ENCODE measurements around the gene UNCX. TPM values are rescaled to one million over a fixed set of nuclear protein-coding genes. Genes with fewer than 3 reads are reported as not detected.
"Not testable (repeated sequence)": the region's sequence is repeated elsewhere in the genome, so short reads cannot be mapped to it uniquely, and the experiment has no call there.

The UNCX gene
- total RNA-seq, 2 donors from 2014 or later: not detected

- Histone ChIP-seq H3K27me3 (replicated peaks; ENCODE audit: insufficient read depth) (peaks cover 15% of the 10 kb centered on the region), H3K27ac (no peak overlapping the region), H3K36me3 (no peaks in the 10 kb centered on the region), H3K9me3 (no peaks in the 10 kb centered on the region), H3K4me1 (replicated peaks) (no peaks in the 10 kb centered on the region), H3K4me3 (no peak overlapping the region)
- intact Hi-C loops (cut with DNase I): no loop called here
- DNase-seq (ENCODE audit: low spot score): no peak
- WGBS: 10% methylated on average over 35 of the region's 35 CpGs
- TF ChIP-seq POLR2A (IDR thresholded peaks at IDR 0.05): no peak
- TF ChIP-seq POLR2AphosphoS5 (IDR thresholded peaks at IDR 0.05): no peak
- TF ChIP-seq CTCF (IDR thresholded peaks at IDR 0.05): no peak
These were observed 21.6 kb upstream of the UNCX start for GRCh38 chr7:1210979-1211608.

- no peak for DNase-seq (ENCODE audit: low spot score)
- Histone ChIP-seq H3K27me3 (replicated peaks; ENCODE audit: insufficient read depth) (peaks cover 15% of the 10 kb centered on the region), H3K4me1 (replicated peaks) (no peaks in the 10 kb centered on the region), H3K27ac (no peak overlapping the region), H3K4me3 (no peak overlapping the region), H3K9me3 (no peaks in the 10 kb centered on the region), H3K36me3 (no peaks in the 10 kb centered on the region)
- WGBS: 78% methylated on average over 11 of the region's 11 CpGs
- TF ChIP-seq POLR2AphosphoS5 (IDR thresholded peaks at IDR 0.05): no peak
- no peak for TF ChIP-seq POLR2A (IDR thresholded peaks at IDR 0.05)
- no peak for TF ChIP-seq CTCF (IDR thresholded peaks at IDR 0.05)
- intact Hi-C loops (cut with DNase I): no loop called here
These were observed 21.1 kb upstream of the UNCX start for GRCh38 chr7:1211611-1212010.

- H3K4me1 ChIP-seq (replicated peaks); DNase-seq (ENCODE audit: low spot score); H3K9me3 ChIP-seq; intact Hi-C loops (cut with DNase I); H3K4me3 ChIP-seq; H3K36me3 ChIP-seq; H3K27ac ChIP-seq: not testable (repeated sequence)
- peaks cover 15% of the 10 kb centered on the region for H3K27me3 ChIP-seq (replicated peaks; ENCODE audit: insufficient read depth)
- WGBS: 92% methylated on average over 5 of the region's 5 CpGs
These were observed 20.6 kb upstream of the UNCX start for GRCh38 chr7:1212025-1212424.

- WGBS: 72% methylated on average over 18 of the region's 18 CpGs
- DNase-seq (ENCODE audit: low spot score): no peak
- H3K4me1 ChIP-seq (replicated peaks): no peaks in the 10 kb centered on the region
- H3K27me3 ChIP-seq (replicated peaks; ENCODE audit: insufficient read depth): peaks cover 15% of the 10 kb centered on the region
- intact Hi-C loops (cut with DNase I): no loop called here
- H3K27ac ChIP-seq: no peak overlapping the region
- TF ChIP-seq POLR2AphosphoS5 (IDR thresholded peaks at IDR 0.05): no peak
- no peak for TF ChIP-seq POLR2A (IDR thresholded peaks at IDR 0.05)
- TF ChIP-seq CTCF (IDR thresholded peaks at IDR 0.05): no peak
- H3K36me3 ChIP-seq: no peaks in the 10 kb centered on the region
- no peak overlapping the region for H3K4me3 ChIP-seq
- H3K9me3 ChIP-seq: no peaks in the 10 kb centered on the region
These were observed 18.2 kb upstream of the UNCX start for GRCh38 chr7:1214516-1214915.

GRCh38 chr7:1218541-1219165, 14.0 kb upstream of the UNCX start:
- intact Hi-C loops (cut with DNase I): no loop called here
- no peak for DNase-seq (ENCODE audit: low spot score)
- no peak overlapping the region for H3K4me3 ChIP-seq
- TF ChIP-seq CTCF (IDR thresholded peaks at IDR 0.05) (no peak), POLR2AphosphoS5 (IDR thresholded peaks at IDR 0.05) (no peak), POLR2A (IDR thresholded peaks at IDR 0.05) (no peak)
- H3K36me3 ChIP-seq: no peaks in the 10 kb centered on the region
- H3K4me1 ChIP-seq (replicated peaks): no peaks in the 10 kb centered on the region
- H3K27ac ChIP-seq: no peak overlapping the region
- no peaks in the 10 kb centered on the region for H3K9me3 ChIP-seq
- 72% methylated on average over 23 of the region's 24 CpGs for WGBS
- peaks cover 10% of the 10 kb centered on the region for H3K27me3 ChIP-seq (replicated peaks; ENCODE audit: insufficient read depth)
